HL-60/S4 treated with retinoic acid at 250 ng/mL for 4 days and 3 days (cell line): ENCODE results near the gene XPC.

Source experiments
- in situ Hi-C: fragments of 300-500 bp; cut with MboI; formaldehyde crosslinking; loops from 2 replicates; pipeline ENCODE4 v1.7.0; 2022; ENCODE audit warnings: low sequenced_read_pairs

The XPC gene

DNA sequence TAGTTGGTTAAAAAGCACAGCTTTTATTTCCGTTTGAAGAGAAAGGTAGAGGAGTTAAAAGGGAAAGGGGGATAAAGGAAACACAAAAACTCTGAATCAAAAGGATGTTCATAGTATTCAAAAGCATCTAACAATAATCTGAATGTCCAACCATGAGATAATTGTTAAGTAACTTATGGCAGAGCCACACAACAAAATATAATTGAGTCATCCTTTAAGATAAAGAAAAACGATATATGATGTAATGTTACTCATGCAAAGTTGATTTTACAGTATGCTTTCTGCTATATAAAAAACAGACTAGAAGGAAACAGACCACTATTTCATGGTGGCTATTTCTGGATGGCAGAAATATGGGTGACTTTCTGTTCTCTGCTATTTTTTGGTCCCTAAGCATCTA lies 3.9 kb downstream of the XPC start:
- in situ Hi-C loops = no loop called here

DNA sequence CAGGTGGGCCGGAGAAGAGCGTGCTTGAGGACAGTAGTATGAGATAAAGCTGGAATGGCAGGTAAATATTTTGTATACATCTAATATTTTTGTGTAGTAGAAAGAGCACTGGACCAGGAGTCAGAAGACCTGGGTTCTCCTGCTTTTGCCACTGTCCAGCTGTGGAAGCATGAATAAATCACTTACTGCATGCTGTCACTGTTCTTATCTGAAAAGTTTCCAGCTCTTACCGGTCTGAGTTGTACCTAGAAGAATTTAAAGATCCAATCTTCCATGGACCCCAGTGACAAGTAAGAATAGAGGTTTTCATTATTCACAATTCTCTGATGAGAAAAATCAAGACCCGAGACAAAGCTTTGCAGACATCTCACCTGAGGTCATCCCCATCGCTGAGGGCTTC lies 5.9 kb downstream of the XPC start:
- in situ Hi-C loops = no loop called here

DNA sequence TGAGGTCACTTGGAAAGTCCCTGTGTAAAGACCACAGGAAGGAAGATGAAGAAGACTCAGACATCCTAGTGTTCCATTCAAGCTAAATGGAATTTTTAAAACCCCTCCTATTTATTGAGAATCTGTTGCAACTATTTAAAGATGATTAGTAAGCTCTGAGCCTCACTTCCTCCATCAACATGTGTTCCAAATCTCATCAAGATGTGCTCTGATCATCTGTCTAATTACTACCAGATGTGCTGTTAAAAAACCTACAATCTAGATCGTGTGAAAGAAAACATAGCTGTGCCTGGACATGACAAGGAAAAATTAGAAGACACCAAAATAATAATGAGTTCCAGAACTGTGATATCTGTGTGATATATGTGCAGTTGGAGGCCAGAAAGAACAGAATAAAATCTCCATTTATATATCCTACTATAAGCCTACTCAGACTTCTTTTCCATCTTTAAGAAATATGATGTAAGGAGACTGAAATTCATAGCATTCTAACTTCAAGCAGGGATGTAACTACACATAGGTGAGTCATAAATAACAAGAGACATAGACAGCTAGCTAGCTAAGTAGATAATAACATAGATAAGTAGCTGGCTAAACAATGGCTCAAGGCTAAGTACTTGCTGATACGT lies 7.8 kb downstream of the XPC start:
- in situ Hi-C loops = no loop called here

DNA sequence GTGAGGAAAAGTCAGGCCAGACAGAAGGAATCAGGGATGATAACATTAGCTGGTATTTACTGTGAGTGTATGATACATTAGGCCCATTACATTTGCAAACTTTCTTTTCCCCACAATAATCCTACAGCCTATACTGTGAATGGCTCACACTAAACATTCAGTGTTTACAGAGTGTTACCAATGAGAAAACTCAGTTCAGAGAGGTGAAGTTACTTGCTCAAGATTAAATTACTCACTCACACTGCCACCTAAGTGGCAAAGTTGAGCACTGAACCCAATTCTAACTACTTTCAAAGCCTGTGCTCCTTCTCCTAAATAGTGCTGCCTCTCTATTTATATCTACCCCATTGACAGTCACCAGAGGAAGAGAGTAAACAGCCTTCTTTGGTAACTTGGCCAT lies 8.5 kb downstream of the XPC start:
- in situ Hi-C loops = no loop called here

DNA sequence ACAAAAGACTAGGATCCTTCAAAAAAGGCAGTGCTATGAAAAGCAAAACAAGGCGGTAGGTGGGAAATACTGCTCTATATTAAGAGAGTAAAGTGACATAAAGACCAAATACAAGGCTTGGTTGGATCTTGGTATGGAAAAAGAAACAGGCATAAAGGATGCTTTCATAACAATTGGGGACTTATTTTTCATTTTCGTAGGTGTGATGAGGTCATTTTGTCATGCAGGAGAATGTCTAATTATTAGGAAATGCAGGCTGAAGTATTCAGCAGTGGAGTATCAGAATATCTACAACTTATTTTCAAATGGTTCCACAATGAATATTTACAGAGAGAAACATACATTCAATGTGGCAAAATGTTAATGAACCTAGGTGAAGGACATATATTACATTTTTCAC lies 9.0 kb downstream of the XPC start:
- in situ Hi-C loops = no loop called here

DNA sequence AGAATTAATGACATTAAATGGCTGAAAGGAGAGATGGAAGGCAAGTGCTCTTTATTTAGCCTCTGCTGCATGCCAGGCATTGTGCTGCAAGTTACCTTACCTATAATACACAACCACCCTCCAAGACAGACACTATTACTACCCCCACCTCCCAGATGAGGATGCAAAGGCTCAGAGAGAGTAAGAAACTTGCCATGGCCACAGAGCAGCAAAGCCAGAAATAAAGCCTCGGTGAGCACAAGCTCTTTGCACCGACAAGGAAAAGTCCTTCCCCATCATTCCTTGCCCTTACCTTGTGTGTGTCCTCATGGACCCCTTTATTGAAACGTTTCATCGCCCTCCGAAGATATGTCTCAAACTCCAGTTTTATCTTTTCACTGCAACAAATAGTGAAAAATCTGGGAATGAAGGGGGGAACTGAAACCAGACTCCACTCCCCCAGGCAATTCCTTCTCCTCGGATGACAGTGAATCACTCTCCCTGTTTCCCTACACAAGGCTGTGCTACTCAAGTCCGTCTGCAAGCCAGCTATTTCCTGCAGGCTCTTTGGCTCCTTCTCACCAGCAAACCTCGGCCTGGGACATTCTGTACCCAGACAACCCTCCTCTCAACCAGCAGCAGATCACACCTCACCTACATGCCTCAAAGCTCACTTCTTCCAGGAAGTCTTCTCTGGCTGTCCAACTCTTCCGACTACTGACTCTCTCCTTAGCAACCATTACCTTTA lies 11.4 kb downstream of the XPC start:
- in situ Hi-C loops = no loop called here

DNA sequence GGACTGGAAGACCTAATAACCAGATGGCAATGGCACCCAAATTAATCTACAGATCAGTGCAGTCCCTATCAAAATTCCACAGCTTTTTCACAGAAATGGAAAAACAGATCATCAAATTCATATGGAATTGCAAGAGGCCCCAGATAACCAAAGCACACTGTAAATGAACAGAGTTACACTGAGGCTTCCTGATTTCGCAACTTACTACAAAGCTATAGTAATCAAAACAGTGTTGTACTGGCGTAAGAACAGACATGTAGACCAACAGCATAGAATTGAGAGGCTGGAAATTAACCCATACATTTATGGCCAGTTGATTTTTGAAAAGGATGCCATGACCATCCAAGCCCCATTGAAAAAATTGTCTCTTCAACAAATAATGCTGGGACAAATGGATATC lies 16.2 kb downstream of the XPC start:
- in situ Hi-C loops = no loop called here

DNA sequence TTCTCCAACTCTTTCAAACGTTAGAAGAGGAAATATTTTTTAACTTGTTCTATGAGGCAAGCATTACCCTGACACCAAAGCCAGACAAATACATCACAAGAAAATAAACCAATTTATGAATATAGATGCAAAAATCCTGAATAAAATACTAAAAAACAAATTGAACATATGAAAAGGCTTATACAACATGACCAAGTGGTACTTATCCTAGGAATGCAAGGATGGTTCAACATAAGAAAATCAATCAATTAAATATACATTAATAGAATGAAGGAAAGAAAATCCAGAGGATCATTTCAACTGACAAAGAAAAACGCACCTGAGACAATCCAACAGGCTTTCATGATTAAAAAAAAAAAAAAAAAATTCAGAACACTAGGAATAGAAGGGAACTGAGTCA lies 17.1 kb downstream of the XPC start:
- in situ Hi-C loops = no loop called here

DNA sequence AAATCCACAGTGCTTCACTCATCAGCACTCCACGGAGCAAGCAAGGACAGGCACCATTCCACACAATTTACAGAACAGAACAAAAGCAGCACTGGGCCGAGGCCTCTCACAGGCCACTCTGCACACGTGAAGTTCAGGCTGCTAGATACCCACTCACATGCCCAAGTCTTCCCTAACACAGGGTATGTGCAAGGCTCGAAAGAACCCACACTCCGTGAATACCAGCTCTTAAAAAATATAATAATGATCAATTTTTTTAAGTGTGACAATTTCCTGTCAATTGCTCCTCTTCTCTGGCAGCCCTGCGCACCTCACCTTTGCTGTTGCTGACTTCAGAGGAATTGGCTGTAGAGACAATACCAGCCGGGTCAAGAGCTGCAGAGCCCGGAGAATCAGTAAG lies 19.0 kb downstream of the XPC start:
- in situ Hi-C loops = no loop called here

DNA sequence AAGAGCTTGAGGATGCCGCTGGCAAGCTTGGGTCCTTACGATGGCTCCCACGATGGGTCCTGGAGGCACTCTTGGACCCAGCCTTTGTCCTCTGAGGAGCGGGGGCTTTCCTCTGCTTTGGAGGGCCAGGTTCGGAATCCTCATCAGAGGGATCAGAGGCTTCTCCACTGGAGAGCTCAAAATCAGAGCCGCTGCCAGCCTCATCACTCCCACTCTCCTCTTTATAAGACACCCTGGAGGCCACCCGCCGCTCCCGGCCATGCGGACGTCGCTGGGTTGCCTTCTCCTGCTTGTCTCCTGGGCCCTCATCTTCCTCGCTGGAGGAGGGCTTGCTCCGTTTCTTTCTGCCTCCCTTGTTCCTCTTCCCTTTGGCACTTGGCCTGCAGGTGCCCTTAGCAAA lies 20.0 kb downstream of the XPC start:
- in situ Hi-C loops = no loop called here

DNA sequence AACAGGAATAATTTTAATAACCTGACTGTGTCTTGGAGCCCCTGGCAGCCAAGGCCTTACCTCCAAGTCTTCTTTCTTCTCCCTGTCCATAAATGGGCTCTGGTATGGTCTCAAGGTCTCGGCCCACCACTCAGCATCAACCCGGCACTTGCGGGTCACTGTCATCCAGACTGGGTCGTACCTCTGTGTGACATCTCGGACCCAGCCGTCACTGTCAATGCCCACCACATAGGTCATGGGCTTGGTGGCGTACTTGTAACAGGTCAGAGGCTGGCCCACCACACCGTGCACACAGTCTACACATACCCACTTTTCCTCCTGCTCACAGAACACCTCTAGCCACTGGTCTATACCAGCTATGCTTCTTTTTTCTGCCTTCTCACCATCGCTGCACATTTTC lies 20.4 kb downstream of the XPC start:
- in situ Hi-C loops = no loop called here

DNA sequence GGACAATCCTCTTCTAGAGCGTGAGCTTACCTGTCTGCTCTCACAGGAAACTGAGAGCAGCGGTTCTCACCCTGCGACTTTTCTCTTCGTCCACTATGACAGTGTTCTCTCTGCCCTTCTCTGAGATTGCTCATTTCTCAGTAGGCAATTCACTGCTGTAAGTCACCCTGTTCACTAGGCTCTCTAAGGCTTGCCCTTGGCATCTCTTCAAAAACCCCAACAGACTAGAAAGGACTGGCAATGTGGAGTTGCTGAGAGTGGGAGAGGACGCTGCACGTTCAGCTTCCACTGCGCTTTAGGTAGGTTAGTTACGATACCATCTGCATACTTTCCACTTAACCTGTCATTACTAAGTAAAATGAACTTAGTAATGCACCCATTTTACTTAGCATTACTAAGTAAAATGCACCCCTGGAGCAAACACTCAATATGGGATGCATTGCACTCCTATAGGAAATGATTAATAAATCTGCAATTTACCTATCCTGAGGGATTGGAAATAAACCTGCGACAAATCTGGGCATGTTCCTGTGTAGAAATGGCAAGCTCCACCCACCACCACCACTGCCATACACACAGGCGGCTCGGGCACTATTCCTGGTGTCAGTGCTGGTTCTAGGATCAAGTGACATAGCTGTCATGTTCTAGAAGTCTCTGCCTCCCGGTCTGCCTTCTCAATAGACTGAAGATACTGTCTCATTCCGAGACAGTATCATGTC lies 21.4 kb downstream of the XPC start:
- in situ Hi-C loops = no loop called here

DNA sequence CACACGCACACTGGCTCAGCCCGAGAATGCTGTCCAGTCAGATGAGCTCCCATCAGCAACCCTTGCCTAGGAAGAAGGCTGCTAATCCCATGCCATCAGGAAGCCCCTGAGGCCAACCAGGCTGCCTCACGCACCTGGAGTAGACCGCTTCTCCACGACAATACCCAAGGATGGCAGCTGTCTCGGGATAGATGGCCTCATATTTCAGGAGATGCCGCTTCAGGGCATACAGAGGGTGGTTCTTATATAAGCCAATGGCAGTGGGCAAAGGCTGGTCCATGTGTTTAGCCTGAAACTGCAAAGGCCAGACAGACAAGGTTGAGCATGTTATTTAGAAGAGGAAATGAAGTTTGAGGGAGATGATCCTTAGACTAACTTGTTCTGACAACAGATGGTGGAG lies 22.2 kb downstream of the XPC start:
- in situ Hi-C loops = no loop called here

DNA sequence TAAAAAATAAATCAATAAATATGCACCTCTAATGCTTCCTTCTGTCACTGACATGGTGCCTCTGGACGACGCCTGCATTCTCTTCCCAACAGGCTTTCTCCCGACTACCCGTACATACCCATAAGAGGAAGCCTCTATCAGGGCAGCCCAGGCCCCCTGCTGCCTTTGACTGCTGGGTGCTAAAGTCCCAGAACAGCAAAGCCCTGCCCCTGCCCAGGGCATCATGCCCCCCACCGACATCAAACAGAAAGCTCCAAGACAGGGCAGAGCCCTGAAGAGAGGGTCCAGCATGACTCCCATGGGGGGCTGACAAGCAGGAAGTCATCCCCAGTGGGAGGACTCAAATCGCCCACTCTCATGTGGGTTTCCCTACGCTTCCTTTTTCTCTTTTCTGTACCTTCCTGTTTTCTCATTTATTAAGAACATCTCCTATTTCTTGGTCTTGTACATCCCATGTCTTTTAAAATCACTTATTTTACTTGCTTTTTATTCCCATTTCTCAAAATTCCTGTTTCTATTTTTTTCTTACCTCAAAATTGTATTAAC lies 23.4 kb downstream of the XPC start:
- in situ Hi-C loops = no loop called here

DNA sequence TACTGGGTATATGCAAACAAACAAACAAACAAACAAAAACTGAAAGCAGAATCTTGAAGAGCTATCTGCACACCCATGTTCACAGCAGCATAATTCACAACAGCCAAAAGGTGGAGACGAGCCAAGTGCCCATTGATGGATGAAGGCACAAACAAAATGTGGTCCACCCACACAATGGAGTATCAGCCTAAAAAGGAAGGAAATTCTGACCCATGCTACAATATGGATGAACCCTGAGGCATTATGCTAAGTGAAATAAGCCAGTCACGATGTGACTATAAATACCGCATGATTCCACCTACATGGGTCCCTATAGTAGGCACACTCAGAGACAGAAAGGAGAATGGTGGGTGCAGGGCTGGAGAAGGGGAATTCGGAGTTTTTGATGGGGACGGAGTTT lies 24.1 kb downstream of the XPC start:
- in situ Hi-C loops = no loop called here

DNA sequence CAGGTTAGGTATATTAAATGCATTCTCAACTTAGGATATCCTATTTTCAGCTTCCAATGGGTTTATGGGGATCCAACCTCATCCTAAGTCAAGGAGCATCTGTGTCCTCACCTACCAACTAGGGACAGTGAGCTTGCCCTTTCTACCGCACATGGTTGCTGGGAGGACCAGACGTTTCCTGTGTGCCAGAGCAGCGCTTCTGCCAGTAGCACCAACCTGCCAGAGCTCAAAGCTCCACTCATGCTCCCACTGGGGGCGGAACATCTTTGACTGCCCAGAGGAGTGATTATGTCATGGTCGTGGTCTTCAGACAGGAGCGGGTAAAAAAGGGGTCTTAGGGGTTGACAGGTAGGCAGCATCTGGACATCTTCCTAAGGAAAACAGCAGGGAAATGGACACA lies 24.7 kb downstream of the XPC start:
- in situ Hi-C loops = no loop called here

DNA sequence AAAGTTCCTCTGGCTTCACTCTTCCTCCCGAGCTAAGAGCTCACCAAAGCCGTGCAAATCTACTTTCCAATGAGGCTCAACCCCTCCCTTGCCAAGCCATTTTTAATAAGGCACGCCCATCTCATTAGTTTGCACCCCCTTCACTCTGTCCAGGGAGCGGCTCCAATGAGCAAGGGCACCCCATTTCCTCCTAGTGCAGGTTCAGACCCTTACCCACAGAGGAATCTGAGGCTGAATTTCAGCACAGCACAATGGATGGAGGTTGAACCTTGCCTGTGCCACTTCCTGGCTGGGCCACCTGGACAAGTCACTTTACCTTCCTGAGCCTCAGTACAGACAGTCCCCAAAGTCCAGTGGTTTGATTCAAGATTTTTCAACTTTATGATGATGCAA lies 25.4 kb downstream of the XPC start:
- in situ Hi-C loops = no loop called here

DNA sequence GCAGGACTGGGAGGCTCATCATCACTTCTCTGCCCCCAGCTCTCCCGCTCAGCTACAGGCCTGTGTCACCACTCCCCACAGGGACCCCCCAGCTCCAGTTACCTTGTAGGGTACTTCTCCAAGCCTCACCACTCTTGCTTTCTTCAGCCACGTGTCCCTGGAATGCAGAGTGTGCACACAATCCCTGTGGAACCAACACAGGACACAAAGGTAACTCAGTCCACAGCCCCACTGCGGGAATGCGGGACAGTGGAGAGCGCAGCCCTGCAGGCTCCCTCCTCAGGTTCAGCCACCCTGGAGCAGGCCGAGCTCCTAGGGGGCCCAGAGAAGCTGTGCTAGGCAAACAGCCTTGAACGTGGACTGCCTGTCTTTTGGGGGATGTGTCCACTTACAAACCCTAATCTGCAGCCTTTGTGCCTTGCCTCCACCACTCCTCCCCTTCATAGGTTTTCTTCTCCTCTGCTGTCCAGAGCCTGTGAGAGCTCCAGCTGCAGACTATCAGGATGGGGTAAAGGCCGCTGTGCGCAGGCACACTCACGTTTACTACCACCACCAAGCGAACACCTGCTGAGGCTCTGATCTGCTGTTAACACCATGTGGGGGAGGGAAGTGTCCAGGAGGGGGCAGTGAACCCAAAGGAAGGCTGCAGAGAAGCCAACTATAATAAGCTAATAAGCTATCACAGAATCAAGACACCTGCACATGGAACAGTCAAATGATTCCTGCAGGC lies 26.0 kb downstream of the XPC start:
- in situ Hi-C loops = no loop called here

DNA sequence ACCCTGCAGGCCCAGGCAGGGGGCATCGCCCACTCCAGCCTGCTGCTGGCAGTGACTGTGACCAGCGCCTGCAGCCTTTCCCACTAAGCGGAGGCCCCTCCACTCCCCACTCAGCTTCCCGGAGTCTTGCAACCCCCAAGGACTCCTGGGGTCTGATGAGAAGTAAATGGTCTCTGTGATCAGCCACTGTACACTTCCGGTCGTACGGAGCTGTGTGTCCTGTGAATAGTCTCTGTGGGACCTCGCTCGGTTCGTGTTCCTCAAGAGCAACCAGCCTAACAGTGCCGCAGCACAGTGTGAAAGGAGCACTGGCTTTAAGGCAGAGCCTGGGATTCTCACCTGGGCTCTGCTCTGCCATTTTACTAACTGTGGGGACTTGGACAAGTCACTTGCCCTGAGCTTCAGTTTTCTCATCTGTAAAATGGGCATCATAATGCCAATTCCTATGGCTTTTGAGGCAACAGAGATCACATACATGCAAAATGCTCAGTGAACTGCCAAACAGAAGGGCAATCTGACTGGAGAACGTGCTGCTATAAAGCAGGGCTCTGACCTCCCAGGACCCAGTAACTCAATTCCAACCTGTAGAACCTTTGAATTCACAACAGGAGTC lies 26.8 kb downstream of the XPC start:
- in situ Hi-C loops = no loop called here

DNA sequence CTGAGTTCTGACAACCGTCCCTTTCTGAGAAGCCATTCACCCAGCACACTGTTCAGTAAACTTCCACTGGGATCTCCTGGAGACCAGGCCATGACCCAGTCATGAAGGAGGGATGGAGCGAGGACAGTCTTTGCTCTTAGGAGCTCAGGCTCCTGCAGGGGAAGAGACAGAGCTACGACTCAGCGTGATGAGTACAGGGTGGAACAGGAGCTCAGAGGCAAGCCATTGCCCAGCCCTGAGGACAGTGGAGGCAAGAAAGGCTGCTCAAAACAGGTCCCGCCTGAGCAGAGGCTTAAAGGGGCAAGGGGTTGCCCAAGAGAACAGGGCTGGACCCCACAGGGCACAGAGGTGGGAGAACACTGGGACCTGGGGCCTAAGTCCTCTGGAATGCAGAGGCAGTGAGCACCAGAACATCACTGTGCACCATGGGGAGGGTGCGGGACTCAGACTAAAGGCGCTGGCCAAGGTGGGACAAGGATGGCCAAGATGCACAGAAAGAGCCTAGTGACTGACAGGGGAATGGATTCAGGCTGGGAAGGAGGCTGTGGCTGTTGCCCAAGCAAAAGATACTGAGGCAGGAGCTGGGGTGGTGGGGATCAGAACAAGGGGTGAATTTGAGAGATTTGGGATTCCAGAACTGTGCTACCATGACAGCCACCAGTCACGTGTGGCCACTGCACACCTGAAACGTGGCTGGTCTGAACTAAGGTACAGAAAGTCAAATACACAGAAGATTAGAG lies 27.7 kb downstream of the XPC start:
- in situ Hi-C loops = no loop called here
